H9 (cell line): ENCODE results near the gene EIF4E1B. TPM values are rescaled to one million over a fixed set of nuclear protein-coding genes. Genes with fewer than 3 reads are reported as not detected.
A peak's percentile ranks its signal among the peaks of the same experiment; 100 is the strongest.

ENCODE experiments used
- DNase-seq: peaks from one replicate; pipeline ENCODE4 v3.0.0-alpha.2; 2017
- H2AFZ ChIP-seq: one replicate; pipeline ENCODE4 v1.6.1; 2013; ENCODE audit warnings: mild to moderate bottlenecking, low read length, control low read depth, moderate library complexity
- H2AK5ac ChIP-seq: 2 replicates; pipeline ENCODE4 v1.6.1; 2013; ENCODE audit warnings: low read length, control low read depth, mixed read lengths; ENCODE audit not compliant: insufficient read length
- H2BK120ac ChIP-seq: one replicate; pipeline ENCODE4 v1.6.1; 2013; ENCODE audit warnings: low read depth, mild to moderate bottlenecking, low read length, control low read depth, inconsistent platforms; ENCODE audit not compliant: poor library complexity, severe bottlenecking
- H2BK12ac ChIP-seq: 2 replicates; pipeline ENCODE4 v1.6.1; 2013; ENCODE audit warnings: low read length, control low read depth, mixed read lengths, low read depth; ENCODE audit not compliant: insufficient read length
- H2BK15ac ChIP-seq: 2 replicates; pipeline ENCODE4 v1.6.1; 2013; ENCODE audit warnings: low read depth, low read length, control low read depth
- H2BK20ac ChIP-seq: one replicate; pipeline ENCODE4 v1.6.1; 2013; ENCODE audit warnings: low read depth, mild to moderate bottlenecking, low read length, control low read depth, inconsistent platforms; ENCODE audit not compliant: poor library complexity, severe bottlenecking
- H2BK5ac ChIP-seq: 2 replicates; pipeline ENCODE4 v1.6.1; 2013; ENCODE audit warnings: low read length, control low read depth, mixed read lengths; ENCODE audit not compliant: insufficient read length
- H3K14ac ChIP-seq: 2 replicates; pipeline ENCODE4 v1.6.1; 2013; ENCODE audit warnings: low read length, control low read depth; ENCODE audit not compliant: insufficient read depth
- H3K18ac ChIP-seq: 2 replicates; pipeline ENCODE4 v1.6.1; 2013; ENCODE audit warnings: low read depth, mild to moderate bottlenecking, mixed read lengths, low read length, control low read depth; ENCODE audit not compliant: insufficient read length
- H3K23ac ChIP-seq: 2 replicates; pipeline ENCODE4 v1.6.1; 2013; ENCODE audit warnings: low read length, control low read depth, mixed read lengths, low read depth; ENCODE audit not compliant: insufficient read length
- H3K23me2 ChIP-seq: 2 replicates; pipeline ENCODE4 v1.6.1; 2013; ENCODE audit warnings: low read depth, mild to moderate bottlenecking, mixed read lengths, low read length, control low read depth; ENCODE audit not compliant: insufficient read length, poor library complexity, severe bottlenecking
- H3K27ac ChIP-seq: 2 replicates; pipeline ENCODE4 v1.5.1; 2013; ENCODE audit warnings: low read length, control low read depth, mixed read lengths, low read depth; ENCODE audit not compliant: insufficient read length
- H3K27me3 ChIP-seq: 2 replicates; pipeline ENCODE4 v1.6.1; 2013; ENCODE audit warnings: low read length, control low read depth, inconsistent platforms; ENCODE audit not compliant: insufficient read depth
- H3K4ac ChIP-seq: 2 replicates; pipeline ENCODE4 v1.6.1; 2013; ENCODE audit warnings: low read depth, mild to moderate bottlenecking, control low read depth, inconsistent platforms, low read length, moderate library complexity
- H3K4me1 ChIP-seq: 2 replicates; pipeline ENCODE4 v1.6.1; 2013; ENCODE audit warnings: low read length, control low read depth, inconsistent platforms; ENCODE audit not compliant: insufficient read depth
- H3K4me2 ChIP-seq: 2 replicates; pipeline ENCODE4 v1.6.1; 2013; ENCODE audit warnings: low read length, control low read depth, mixed read lengths; ENCODE audit not compliant: insufficient read length, insufficient read depth
- H3K56ac ChIP-seq: 2 replicates; pipeline ENCODE4 v1.6.1; 2013; ENCODE audit warnings: low read depth, mild to moderate bottlenecking, mixed read lengths, low read length, control low read depth; ENCODE audit not compliant: insufficient read length
- H3K79me1 ChIP-seq: 2 replicates; pipeline ENCODE4 v1.6.1; 2013; ENCODE audit warnings: low read depth, mild to moderate bottlenecking, moderate library complexity, low read length, control low read depth, inconsistent platforms; ENCODE audit not compliant: insufficient read depth, poor library complexity, severe bottlenecking
- H3K79me2 ChIP-seq: 2 replicates; pipeline ENCODE4 v1.6.1; 2013; ENCODE audit warnings: low read length, control low read depth, inconsistent platforms; ENCODE audit not compliant: insufficient read depth
- H3K9ac ChIP-seq: 2 replicates; pipeline ENCODE4 v1.6.1; 2013; ENCODE audit warnings: low read length, control low read depth, mixed read lengths; ENCODE audit not compliant: insufficient read length; ENCODE audit errors: extremely low read depth
- H3K9me3 ChIP-seq: one replicate; pipeline ENCODE4 v1.6.1; 2013; ENCODE audit warnings: low read depth, low read length, inconsistent platforms; ENCODE audit not compliant: control insufficient read depth
- H3T11ph ChIP-seq: one replicate; pipeline ENCODE4 v1.6.1; 2013; ENCODE audit warnings: mild to moderate bottlenecking, low read length, control low read depth, inconsistent platforms
- H4K20me1 ChIP-seq: one replicate; pipeline ENCODE4 v1.6.1; 2013; ENCODE audit not compliant: control insufficient read depth, insufficient read length, insufficient read depth
- H4K5ac ChIP-seq: 2 replicates; pipeline ENCODE4 v1.6.1; 2013; ENCODE audit warnings: low read depth, mild to moderate bottlenecking, mixed read lengths, low read length, control low read depth; ENCODE audit not compliant: insufficient read length
- H4K8ac ChIP-seq: replicated peaks from 2 replicates; pipeline ENCODE4 v1.6.1; 2013; ENCODE audit warnings: low read length, control low read depth, mixed read lengths, low read depth; ENCODE audit not compliant: insufficient read length
- H4K91ac ChIP-seq: 2 replicates; pipeline ENCODE4 v1.6.1; 2013; ENCODE audit warnings: low read depth, mild to moderate bottlenecking, moderate library complexity, mixed read lengths, low read length, control low read depth; ENCODE audit not compliant: insufficient read length
- H3K27ac Mint-ChIP-seq, 3 experiments: 2 replicates in 2 of 3; 3 replicates in 1 of 3; pipeline ENCODE4 v1.8.0; 2020 to 2021; ENCODE audit warnings: mixed read lengths in 3 of 3, mild to moderate bottlenecking in 1 of 3, moderate library complexity in 1 of 3
- H3K27me3 Mint-ChIP-seq: 2 replicates; pipeline ENCODE4 v1.8.0; 2021; ENCODE audit warnings: low read depth, mild to moderate bottlenecking, moderate library complexity, mixed read lengths
- H3K36me3 Mint-ChIP-seq, 3 experiments: 2 replicates in 2 of 3; 3 replicates in 1 of 3; pipeline ENCODE4 v1.8.0; 2020 to 2021; ENCODE audit warnings: low read depth in 3 of 3, mixed read lengths in 3 of 3; ENCODE audit not compliant: insufficient read depth in 1 of 3
- H3K4me1 Mint-ChIP-seq, 2 experiments: 2 replicates each; pipeline ENCODE4 v1.8.0; 2020; ENCODE audit warnings: mixed read lengths in 2 of 2
- H3K4me3 Mint-ChIP-seq, 2 experiments: 2 replicates in 1 of 2; 3 replicates in 1 of 2; pipeline ENCODE4 v1.8.0; 2020 to 2021; ENCODE audit warnings: mild to moderate bottlenecking in 2 of 2, mixed read lengths in 2 of 2, moderate library complexity in 1 of 2
- H3K9me3 Mint-ChIP-seq, 2 experiments: 2 replicates in 1 of 2; 3 replicates in 1 of 2; pipeline ENCODE4 v1.8.0; 2020; ENCODE audit warnings: mild to moderate bottlenecking in 2 of 2, mixed read lengths in 2 of 2, moderate library complexity in 1 of 2
- CTCF ChIP-seq: fragments of 200-600 bp; sonication (generic); conservative IDR thresholded peaks from 3 replicates; pipeline ENCODE4 v1.8.0; 2021; ENCODE audit warnings: antibody characterized with exemption, mild to moderate bottlenecking
- WGBS: extraction: QIAGEN DNeasy Blood & Tissue Kit; methylation state at CpG from one replicate; pipeline ENCODE4 v1.1.7; 2013; ENCODE audit warnings: missing lambda C conversion rate, low lambda C conversion rate, mixed read lengths; ENCODE audit not compliant: insufficient read length; ENCODE audit errors: extremely low coverage; 5-methylcytosine and 5-hydroxymethylcytosine counted together
- total RNA-seq: library from RNA; stranded (reverse); gene quantifications from 2 replicates; pipeline ENCODE4 v1.2.1, GENCODE V29; 2021

The EIF4E1B gene
- total RNA-seq, 1 experiment from 2014 or later: 1.3 TPM

- Histone ChIP-seq H3K9me3 (no peaks in the 10 kb centered on the region), H4K5ac (no peak overlapping the region), H4K91ac (no peak overlapping the region), H2BK5ac (no peak overlapping the region), H2AFZ (no peak overlapping the region), H3K27ac (no peak overlapping the region), H2AK5ac (no peak overlapping the region), H2BK12ac (no peak overlapping the region), H2BK120ac (no peak overlapping the region), H4K20me1 (no peaks in the 10 kb centered on the region), H3K18ac (peak overlapping the region; percentile 89), H3T11ph (no peak overlapping the region), H3K4me1 (peaks cover 2% of the 10 kb centered on the region; the same call in 1 of the 2 replicates), H4K8ac (no peak overlapping the region), H3K4ac (no peak overlapping the region), H3K79me2 (no peaks in the 10 kb centered on the region; the same call in 1 of the 2 replicates), H2BK20ac (no peak overlapping the region), H3K23ac (no peak overlapping the region), H3K79me1 (peaks cover 8% of the 10 kb centered on the region), H3K14ac (no peak overlapping the region), H3K4me2 (peak overlapping the region; percentile 13), H3K9ac (no peak overlapping the region), H3K56ac (no peak overlapping the region), H3K23me2 (peaks cover 10% of the 10 kb centered on the region), H3K27me3 (no peaks in the 10 kb centered on the region), H2BK15ac (no peak overlapping the region)
- no CpG with 5 or more reads among the region's 11 CpGs for WGBS
- no peak for TF ChIP-seq CTCF
- H3K4me1 Mint-ChIP-seq: peaks cover 56 to 77% of the 10 kb centered on the region in 2 experiments
- H3K36me3 Mint-ChIP-seq: peaks cover 0 to 3% (median 0%) of the 10 kb centered on the region in 3 experiments; a peak in 2 of 7 replicates
- DNase-seq: no peak
- H3K27me3 Mint-ChIP-seq: peaks cover 6% of the 10 kb centered on the region
- peak overlapping the region; percentile 58 to 74 for H3K4me3 Mint-ChIP-seq
- no peaks in the 10 kb centered on the region; a peak in 1 of 5 replicates for H3K9me3 Mint-ChIP-seq
- peak overlapping the region; percentile 76 to 97 (median 90); a peak in 5 of 7 replicates for H3K27ac Mint-ChIP-seq
These were observed 16.2 kb downstream of the EIF4E1B start for GRCh38 chr5:176646707-176647029.
